Stimulated activated CD4-positive, alpha-beta T cell treated with anti-CD3 and anti-CD28 coated beads, Interleukin-4, amount 100 ng/mL, for 48 hours (primary cell): ENCODE data around the gene ATXN1.
"Not testable (repeated sequence)": the region's sequence is repeated elsewhere in the genome, so short reads cannot be mapped to it uniquely, and the experiment has no call there.

Experiments
- DNase-seq, 2 donors: peaks; one replicate each; pipeline ENCODE4 v3.0.0-alpha.2; 2020; ENCODE audit warnings: low read depth in 2 of 2

Gene ATXN1

DNA sequence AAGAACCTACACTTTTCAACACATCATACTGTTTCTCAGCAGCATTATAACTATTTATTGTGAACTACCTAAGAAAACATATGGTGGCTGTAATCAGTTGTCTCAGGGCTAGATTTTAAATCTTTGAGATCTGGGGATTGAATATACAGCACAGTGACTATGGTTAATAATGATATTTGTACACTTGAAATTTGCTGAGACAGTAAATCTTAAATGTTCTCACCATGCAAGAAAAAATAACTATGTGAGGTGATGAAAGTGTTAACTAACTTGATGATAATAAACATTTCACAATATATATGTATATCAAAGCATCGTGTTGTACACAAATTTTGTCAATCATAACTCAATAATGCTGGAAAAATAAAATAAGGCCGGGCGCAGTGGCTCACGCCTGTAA lies 113.8 kb downstream of the ATXN1 start:
- DNase-seq: no peak

DNA sequence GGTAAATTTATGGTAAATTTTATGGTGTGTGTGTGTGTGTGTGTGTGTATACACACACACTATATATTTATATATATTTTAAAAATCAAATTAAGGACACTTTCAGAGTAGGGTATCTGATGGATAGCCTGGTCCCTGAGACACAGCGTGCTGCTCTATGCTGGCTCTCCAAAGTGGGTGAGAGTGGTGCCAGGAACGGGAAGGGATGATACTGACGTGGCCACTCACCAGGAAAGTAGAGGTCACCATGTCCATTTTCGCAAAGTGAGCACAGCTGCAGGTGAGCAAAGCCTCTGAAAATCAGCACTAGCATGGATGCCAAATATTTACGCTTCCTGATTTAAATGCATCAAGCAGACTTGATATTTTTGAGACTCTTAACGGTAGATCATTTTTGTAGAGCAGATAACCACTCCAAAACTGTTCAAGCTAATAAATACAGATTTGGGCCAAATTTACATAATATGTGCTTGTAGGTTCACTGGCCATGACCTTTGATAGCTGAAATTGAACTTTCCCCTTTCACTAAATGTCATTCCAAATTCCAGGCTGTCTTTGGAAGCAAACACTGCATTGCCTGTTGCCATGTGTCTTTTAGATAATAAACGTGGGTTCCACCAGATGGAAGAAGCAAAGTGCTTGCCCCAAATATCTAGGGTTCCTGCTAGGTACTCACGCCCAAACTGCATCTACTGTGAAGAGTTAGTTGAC lies 116.6 kb downstream of the ATXN1 start:
- DNase-seq: no peak

DNA sequence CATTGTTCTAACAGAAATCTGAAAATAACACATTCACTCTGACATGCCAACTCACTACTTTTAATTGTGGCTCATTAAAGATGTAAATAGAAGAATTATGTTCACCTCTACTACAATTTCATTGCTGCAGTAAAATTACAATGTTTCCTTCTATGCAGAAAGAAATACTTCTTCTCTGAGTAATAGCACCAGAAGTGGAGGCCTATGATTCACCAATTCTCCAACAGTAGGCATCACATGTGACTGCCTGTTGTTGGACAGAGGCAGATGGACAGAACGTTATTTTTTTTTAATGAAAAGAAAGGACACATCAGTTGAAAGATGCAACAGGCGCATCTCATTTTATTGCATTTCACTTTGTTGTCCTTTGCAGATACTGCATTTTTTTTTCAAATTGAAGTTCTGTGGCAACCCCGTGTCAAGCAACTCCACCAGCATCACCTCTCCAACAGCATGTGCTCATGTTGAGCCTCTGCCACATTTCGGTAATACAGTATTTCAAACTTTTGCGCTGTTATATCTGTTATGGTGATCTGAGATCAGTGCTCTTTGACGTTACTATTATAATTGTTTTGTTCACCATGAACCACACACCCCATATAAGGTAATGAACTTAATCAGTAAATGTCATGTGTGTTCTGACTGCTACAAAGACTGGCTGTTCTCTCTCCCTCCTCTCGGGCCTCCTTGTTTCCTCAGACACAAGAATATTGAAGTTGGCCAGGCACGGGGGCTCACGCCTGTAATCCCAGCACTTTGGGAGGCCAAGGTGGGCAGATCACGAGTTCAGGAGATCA lies 121.4 kb downstream of the ATXN1 start:
- no peak for DNase-seq

- DNase-seq: no peak
These were observed 123.6 kb downstream of the ATXN1 start for GRCh38 chr6:16637635-16638034.

DNA sequence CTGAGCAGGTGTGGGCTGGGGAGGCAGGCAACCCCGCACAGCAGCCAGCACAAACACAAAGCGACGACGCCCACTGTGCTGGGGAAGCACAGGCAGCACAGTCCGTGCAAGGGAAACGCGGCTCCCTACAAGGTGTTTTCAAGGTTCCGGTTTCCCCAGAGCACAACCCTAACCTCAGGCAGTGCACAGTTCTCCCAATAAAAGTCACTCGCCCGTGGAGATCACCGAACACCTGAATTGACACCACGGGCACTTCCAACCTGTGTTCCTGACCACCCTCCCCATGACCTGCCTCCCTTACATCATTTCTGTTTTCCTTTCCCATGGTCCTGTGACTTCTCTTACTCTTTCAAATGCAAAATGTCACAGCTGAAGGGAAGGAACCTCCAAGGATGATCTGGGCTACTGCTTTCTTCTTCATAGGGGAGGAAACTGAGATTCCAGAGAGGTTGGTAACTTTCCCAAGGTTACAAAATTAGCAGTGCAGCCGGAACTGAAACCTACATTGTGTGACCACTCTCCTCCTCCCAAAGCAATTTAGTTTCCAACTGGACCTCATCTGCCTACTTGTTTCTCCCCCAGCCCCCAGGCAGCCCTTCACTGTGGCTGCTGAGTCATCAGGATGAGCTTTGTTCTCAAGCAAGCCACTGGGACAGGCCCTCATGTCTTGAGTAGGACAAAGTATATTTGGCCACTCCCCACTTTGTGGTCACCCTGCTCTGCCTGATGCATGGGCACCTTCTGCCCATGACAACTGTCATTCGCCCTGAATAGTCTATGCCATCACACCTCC lies 125.3 kb downstream of the ATXN1 start:
- DNase-seq: no peak

DNA sequence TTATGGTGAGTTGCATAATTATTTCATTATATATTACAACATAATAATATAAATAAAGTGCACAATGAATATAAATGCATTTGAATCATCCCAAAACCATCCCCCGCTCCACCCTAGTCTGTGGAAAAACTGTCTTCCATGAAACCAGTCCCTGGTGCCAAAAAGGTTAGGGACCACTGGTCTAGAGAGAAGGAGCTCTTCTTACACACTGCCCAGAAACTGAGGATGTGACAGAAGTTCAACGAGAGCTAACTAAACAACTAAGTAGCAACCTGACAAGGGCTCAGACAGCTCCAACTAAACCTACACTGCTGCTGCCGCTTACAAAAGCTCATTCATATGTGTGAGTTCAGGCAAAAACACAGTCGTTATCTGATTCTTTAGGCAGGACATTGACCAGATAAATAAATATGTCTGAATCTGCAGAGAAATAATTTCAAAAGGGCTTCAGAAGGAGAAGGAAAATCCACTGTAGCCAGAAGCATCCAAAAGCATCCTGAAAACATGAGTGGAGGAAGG lies 125.9 kb downstream of the ATXN1 start:
- DNase-seq: no peak

GRCh38 chr6:16634855-16635254 lies 126.4 kb downstream of the ATXN1 start:
- DNase-seq: no peak

GRCh38 chr6:16633961-16634360 lies 127.3 kb downstream of the ATXN1 start:
- no peak for DNase-seq

DNA sequence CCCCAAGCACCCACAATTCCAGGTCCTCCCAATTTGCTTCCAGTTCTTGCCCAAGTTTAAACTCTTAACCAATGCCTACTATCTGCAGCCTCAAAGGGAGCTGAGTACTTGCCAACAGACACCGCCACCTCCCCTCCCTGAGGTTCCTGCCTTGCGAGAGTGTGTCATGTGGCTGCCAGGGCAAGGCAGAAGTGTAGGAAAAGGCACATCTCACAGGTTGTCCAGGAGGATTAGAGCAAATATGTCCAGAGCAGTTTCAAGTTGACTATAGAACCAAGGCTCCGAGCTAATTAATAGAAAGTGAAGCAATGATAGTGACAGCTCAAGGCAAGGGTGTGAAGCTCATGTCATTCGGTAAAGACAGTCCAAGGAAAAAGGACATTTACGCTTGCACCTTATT lies 127.8 kb downstream of the ATXN1 start:
- no peak for DNase-seq

GRCh38 chr6:16632101-16632500 lies 129.2 kb downstream of the ATXN1 start:
- no peak for DNase-seq

- no peak for DNase-seq
These were observed 131.1 kb downstream of the ATXN1 start for GRCh38 chr6:16630026-16630643.

GRCh38 chr6:16628580-16628979 lies 132.7 kb downstream of the ATXN1 start:
- DNase-seq: not testable (repeated sequence)

GRCh38 chr6:16626650-16627049 lies 134.6 kb downstream of the ATXN1 start:
- DNase-seq: no peak

DNA sequence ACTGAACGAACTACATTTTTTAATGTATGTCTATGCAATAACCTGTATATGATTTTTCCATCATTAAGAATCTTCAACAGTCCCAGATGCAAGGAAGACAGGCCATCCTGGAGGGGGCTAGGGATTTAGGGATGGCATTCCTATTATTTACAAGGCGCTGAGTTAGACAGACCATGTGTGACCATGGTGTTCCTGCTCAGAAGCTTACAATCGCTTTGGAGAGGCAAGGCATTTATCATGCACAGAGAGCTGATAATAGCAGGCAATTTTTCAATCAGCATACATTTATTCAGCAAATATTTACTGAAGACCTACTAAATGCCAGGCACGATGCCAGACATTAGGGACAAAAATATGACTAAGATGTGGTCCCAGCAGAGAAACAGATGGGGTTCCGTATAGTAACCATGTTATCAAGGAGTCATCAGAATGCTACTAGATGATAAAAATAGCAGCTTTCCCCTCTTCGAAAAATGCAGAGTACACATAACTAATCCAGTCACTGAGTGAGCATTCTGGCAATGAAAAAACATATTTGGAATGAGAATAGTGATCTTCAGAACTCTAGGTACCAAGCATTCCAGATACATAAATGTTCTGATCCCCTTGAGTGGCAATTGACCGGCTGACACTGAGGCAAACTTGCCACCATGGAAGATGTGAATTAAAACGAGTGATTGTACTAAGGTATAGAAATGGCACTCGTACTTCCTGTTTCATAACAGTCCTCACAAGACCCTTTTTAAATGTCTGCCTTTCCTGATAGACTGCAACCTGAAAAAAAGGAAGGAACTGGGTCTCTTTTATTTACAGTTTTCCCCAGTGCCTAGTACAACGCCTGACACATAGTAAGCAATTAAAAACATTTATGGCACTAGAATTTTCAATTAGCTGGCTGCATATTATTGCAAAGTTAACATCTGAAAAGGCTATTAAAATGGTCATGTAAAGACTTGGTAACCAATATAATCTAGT lies 135.7 kb downstream of the ATXN1 start:
- no peak for DNase-seq

DNA sequence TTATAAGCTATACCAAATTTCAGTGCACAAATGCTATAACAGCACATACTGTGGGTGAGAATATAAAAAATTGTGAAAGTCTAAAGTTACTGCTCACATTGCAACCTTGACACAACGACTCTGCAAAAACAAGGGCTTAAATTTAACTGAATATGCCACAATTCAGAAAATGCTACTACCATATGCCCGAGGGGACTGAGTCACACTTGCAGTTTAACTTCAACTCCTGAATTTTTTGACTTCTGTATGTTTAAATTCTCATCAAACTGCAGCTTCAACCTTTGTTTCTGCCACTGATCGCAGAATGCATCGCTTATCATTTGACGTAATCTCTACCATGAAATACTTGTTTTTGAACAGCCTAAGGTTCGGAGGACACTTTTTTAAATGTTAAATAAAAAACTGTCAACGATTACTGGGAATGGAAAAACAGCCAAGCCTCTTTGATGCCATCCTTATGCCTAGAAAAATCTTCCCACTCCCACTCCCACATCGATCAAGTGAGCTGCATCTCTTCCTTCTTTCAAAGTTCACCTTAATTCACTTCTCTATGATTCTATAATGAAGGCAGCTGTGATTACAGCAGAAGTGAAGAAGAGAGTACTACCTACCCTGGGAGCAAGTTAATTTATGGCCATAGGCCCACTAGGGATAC lies 136.5 kb downstream of the ATXN1 start:
- DNase-seq: no peak

- no peak for DNase-seq
These were observed 137.5 kb downstream of the ATXN1 start for GRCh38 chr6:16623731-16624130.

- DNase-seq: no peak
These were observed 138.1 kb downstream of the ATXN1 start for GRCh38 chr6:16623029-16623653.

- DNase-seq: no peak
These were observed 139.1 kb downstream of the ATXN1 start for GRCh38 chr6:16622193-16622592.

GRCh38 chr6:16621002-16621401 lies 140.3 kb downstream of the ATXN1 start:
- no peak for DNase-seq

- DNase-seq: no peak
These were observed 141.5 kb downstream of the ATXN1 start for GRCh38 chr6:16619777-16620176.
